Measurements from ENCODE around the gene PACSIN2. TPM values are rescaled to one million over a fixed set of nuclear protein-coding genes. Genes with fewer than 3 reads are reported as not detected.
"Not testable (repeated sequence)": the region's sequence is repeated elsewhere in the genome, so short reads cannot be mapped to it uniquely, and the experiment has no call there.

The PACSIN2 gene, protein sequence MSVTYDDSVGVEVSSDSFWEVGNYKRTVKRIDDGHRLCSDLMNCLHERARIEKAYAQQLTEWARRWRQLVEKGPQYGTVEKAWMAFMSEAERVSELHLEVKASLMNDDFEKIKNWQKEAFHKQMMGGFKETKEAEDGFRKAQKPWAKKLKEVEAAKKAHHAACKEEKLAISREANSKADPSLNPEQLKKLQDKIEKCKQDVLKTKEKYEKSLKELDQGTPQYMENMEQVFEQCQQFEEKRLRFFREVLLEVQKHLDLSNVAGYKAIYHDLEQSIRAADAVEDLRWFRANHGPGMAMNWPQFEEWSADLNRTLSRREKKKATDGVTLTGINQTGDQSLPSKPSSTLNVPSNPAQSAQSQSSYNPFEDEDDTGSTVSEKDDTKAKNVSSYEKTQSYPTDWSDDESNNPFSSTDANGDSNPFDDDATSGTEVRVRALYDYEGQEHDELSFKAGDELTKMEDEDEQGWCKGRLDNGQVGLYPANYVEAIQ
- total RNA-seq = 19.2 TPM

- peak; percentile 98 for DNase-seq
Observed at GRCh38 chr22:43014869-43015676, at the start of gene PACSIN2. Gene PACSIN2, minus strand, starts transcription at chr22:43015149. Its CDS starts 103,069 bp downstream, at chr22:42912080.

GRCh38 chr22:43060183-43060582 is 45.2 kb upstream of the PACSIN2 start:
- DNase-seq = no peak

GRCh38 chr22:43057641-43058040 is 42.7 kb upstream of the PACSIN2 start:
- no peak for DNase-seq

DNA sequence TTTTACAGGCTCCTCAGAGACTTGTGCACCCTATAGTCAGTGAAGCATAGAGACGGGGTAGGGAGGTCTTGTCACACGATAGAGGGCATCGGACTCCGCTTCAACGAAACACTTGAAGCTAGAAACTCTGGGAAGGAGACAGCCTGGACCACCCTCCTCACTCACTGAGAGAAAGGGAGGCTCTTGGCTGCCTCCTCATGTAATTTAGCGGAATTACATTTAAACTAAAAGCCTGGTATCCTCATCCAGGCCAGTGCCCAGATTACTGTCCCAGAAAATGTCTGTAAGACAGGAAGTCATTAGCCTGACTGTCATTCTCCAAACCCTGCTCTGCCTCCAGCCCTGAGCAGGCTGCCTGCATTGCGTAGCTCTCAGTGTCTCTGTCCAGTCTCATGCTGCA is 38.2 kb upstream of the PACSIN2 start:
- no peak for DNase-seq

GRCh38 chr22:43050995-43051394 is 36.0 kb upstream of the PACSIN2 start:
- DNase-seq = no peak

- no peak for DNase-seq
Observed at GRCh38 chr22:43047605-43048004, 32.7 kb upstream of the PACSIN2 start.

GRCh38 chr22:43044290-43044712 is 29.4 kb upstream of the PACSIN2 start:
- DNase-seq = no peak

DNA sequence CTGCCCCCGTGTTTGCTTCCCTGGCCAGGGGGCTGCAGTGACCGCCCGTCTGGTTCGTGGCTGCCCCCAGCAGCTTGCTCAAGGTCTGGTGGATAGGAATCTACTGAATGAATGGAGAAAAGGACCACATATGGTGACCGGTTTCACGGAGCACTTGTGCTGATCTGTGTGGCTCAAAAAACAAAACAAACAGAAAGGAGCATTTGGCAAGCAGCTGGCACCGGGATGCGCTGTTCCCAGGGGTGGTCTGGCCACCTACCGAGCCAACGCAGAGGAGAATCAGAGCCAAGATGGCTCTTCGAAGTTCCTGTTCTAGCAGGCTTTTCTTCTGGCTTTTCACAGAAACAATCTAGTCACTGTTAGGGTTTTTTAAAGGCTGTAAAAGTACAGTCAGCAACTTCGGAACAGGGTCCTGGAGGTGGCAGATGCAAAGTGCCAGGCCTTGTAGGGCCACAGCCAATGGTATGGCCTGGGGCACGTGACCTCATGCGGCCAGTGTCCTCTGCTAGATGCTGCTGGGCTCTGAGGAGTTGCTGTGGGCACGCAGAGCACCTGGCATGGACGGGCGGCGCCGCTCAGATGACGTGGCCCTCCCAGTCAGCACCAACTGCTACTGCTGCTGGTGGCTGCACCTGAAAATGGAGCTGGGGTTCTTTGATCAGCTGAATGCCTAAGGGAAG is 27.3 kb upstream of the PACSIN2 start:
- DNase-seq = no peak

GRCh38 chr22:43039800-43040199 is 24.9 kb upstream of the PACSIN2 start:
- DNase-seq = no peak

- DNase-seq = no peak
Observed at GRCh38 chr22:43038325-43038724, 23.4 kb upstream of the PACSIN2 start.

DNA sequence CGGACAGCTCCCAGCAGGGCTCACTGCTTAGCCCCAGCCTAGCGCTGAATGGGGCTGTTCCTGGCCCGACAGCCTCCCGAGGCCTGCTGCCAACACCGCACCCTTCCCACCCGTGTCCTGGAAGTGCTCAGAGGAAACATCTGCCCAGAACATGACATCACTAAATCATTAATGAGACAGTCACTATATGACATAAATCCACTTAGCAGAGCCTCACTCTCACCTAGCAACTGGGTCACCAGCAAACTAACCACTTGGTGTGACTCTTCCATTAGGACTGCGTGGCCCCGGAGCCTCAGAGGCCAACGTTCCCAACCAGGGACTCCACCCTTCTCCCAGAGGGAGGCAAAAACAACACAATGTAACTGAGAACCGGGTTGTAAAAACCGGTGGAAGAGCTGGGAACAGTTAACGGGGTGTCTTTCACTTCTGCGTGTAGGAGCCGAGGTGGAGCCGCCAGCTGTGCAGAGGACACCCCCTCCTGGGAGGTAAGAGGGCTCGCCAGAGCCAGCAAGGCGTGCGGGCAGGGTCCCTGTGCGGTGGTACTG is 21.4 kb upstream of the PACSIN2 start:
- DNase-seq = no peak

- DNase-seq = no peak
Observed at GRCh38 chr22:43035250-43035649, 20.3 kb upstream of the PACSIN2 start.

- no peak for DNase-seq
Observed at GRCh38 chr22:43031617-43032016, 16.7 kb upstream of the PACSIN2 start.

GRCh38 chr22:43018615-43019014 is 3.7 kb upstream of the PACSIN2 start:
- DNase-seq = no peak

- no peak for DNase-seq
Observed at GRCh38 chr22:43017525-43018460, 2.8 kb upstream of the PACSIN2 start.

DNA sequence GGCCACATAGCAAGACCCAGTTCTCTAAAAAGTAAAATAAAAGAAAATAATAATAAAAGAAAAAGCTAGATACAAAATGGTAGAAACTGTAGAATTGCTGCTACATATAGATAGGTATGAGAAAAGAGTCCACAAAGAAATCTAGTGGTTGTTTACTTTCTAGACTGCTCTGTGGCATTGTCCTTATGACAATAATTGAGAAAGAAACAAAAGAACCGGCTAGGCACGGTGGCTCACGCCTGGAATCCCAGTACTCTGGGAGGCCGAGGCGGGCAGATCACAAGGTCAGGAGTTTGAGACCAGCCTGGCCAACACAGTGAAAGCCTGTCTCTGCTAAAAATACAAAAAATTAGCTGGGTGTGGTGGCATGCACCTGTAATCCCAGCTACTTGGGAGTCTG is 1.2 kb upstream of the PACSIN2 start:
- DNase-seq = not testable (repeated sequence)

- no peak for DNase-seq
Observed at GRCh38 chr22:43015677-43016042, 711 bp upstream of the PACSIN2 start.

GRCh38 chr22:43014316-43014868 is 557 bp downstream of the PACSIN2 start:
- no peak for DNase-seq

DNA sequence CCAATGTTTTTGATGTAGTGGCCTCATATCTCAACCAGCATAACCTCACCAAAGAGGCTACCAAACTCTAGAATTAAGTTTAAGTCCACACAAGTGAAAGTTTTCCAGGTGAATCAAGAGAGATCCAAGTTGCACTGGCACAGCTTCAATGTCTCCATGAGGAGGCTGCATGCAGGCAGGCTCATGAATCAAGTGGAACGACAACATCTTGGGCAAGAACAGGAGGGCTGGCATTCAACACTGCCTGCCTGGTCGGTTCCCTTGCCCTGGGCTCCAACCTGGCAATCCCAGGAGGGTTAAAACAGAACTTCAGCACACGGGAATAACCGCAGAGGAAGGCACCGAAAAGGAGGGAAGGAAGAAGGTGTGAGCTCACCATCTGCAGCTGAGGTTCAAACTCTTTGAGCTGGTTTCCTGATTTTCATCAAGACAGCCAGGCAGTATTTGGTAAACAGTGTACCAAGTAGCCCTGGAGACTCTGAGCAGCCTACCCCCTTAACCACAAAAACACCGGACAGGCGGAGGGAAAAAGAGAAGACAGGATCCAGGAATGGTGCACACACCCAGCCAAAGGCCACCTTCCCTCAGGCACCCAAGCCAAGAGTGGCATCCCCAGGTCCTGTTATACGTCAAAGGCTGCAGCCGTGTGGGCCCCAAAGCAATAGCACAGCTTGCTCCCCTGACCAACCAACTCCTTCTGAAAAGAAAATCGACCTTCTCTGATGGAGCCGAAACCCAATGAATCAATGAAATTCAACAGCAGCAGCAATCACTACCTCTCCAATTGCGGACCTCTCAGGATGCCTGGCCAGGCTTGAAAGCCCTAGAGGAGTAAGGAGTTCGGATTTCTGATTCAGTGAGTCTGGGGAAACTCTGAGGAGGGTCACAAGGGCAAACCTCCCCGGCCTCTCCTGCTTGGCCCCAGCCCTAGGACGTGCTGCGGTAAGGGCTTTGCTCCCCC is 1.3 kb downstream of the PACSIN2 start:
- DNase-seq = no peak

GRCh38 chr22:43012390-43012789 is 2.6 kb downstream of the PACSIN2 start:
- no peak for DNase-seq
